A549 (cell line): ENCODE data around the gene MORC2. TPM values are rescaled to one million over a fixed set of nuclear protein-coding genes. Genes with fewer than 3 reads are reported as not detected.

ENCODE experiments used
- ATAC-seq, 2 experiments: fragments of 200-7000 bp in 1 of 2; fragments of >200 bp in 1 of 2; cut with Nextera tagmentation in 1 of 2; cut with Tn5 transposase in 1 of 2; 3 replicates each; pipeline versions ENCODE4 v1.8.0 to v1.9.1; 2018 to 2020; ENCODE audit warnings: mild to moderate bottlenecking in 1 of 2, moderate library complexity in 1 of 2
- CTCF ChIA-PET: fragments of 300-600 bp; sonication (Branson Sonifier 250); formaldehyde crosslinking; extraction: SDS; loops from one replicate; lab custom pipeline; 2021; ENCODE audit warnings: antibody characterized with exemption, inconsistent platforms; lab: Yijun Ruan, JAX
- POLR2A ChIA-PET: fragments of 350-600 bp; formaldehyde crosslinking; extraction: SDS; loops from one replicate; lab custom pipeline; 2021; ENCODE audit warnings: antibody characterized with exemption, inconsistent platforms; lab: Yijun Ruan, JAX
- DNase-seq, 2 experiments: peaks; one replicate each; pipeline versions ENCODE4 v3.0.0 to v3.0.0-alpha.2; 2011 to 2016; ENCODE audit warnings: low read depth in 1 of 2, low spot score in 1 of 2
- FAIRE-seq: peaks from 2 replicates; lab custom pipeline; 2011; peaks lifted over from hg19 to GRCh38; lab: Jason Lieb, UNC
- H3K27ac ChIP-seq, 2 experiments: fragments of >200 bp; sonication (Bioruptor Twin); formaldehyde crosslinking; 3 replicates each; pipeline ENCODE4 v1.5.1; 2016 to 2017
- H3K4me1 ChIP-seq: fragments of >200 bp; sonication (Bioruptor Twin); formaldehyde crosslinking; 3 replicates; pipeline ENCODE4 v1.6.1; 2016
- H3K4me2 ChIP-seq: fragments of >200 bp; sonication (Bioruptor Twin); formaldehyde crosslinking; 3 replicates; pipeline ENCODE4 v1.6.1; 2016
- H3K4me3 ChIP-seq: fragments of >200 bp; sonication (Bioruptor Twin); formaldehyde crosslinking; 3 replicates; pipeline ENCODE4 v1.5.1; 2016
- H3K9me3 ChIP-seq: fragments of >200 bp; sonication (Bioruptor Twin); formaldehyde crosslinking; 3 replicates; pipeline ENCODE4 v1.6.1; 2016
- BHLHE40 ChIP-seq: IDR thresholded peaks from 2 replicates; pipeline ENCODE4 v1.6.1; 2012; ENCODE audit warnings: low read depth, low read length, inconsistent platforms
- CEBPB ChIP-seq, 2 experiments: fragments of >200 bp in 1 of 2; sonication (Bioruptor Twin) in 1 of 2; formaldehyde crosslinking in 1 of 2; IDR thresholded peaks; 2 replicates each; pipeline ENCODE4 v1.6.1; 2012 to 2016
- CHD4 ChIP-seq: fragments of 200-600 bp; sonication (generic); IDR thresholded peaks from 2 replicates; pipeline ENCODE4 v1.6.1; 2016; ENCODE audit warnings: antibody characterized with exemption, mild to moderate bottlenecking, borderline replicate concordance
- FOSB ChIP-seq: fragments of 250-450 bp; sonication (Bioruptor Pico); IDR thresholded peaks from 2 replicates; pipeline ENCODE4 v1.5.0; 2020; ENCODE audit warnings: mild to moderate bottlenecking, moderate library complexity
- FOSL2 ChIP-seq, 2 experiments: fragments of 450-650 bp in 1 of 2; fragments of >200 bp in 1 of 2; sonication (Bioruptor Twin) in 1 of 2; formaldehyde crosslinking; IDR thresholded peaks; 2 replicates each; pipeline versions ENCODE4 v1.5.0 to v1.6.1; 2016 to 2020; ENCODE audit warnings: mild to moderate bottlenecking in 1 of 2, moderate library complexity in 1 of 2
- FOXS1 ChIP-seq: fragments of 250-450 bp; sonication (Bioruptor Pico); IDR thresholded peaks from 2 replicates; pipeline ENCODE4 v1.5.0; 2020; ENCODE audit warnings: mild to moderate bottlenecking, moderate library complexity
- GATA3 ChIP-seq: IDR thresholded peaks from 2 replicates; pipeline ENCODE4 v1.6.1; 2012; ENCODE audit warnings: borderline replicate concordance
- HDAC2 ChIP-seq: fragments of 200-600 bp; sonication (generic); IDR thresholded peaks from 2 replicates; pipeline ENCODE4 v1.6.1; 2016
- HEYL ChIP-seq: fragments of 250-450 bp; sonication (Bioruptor Pico); IDR thresholded peaks from 2 replicates; pipeline ENCODE4 v1.8.0; 2021; ENCODE audit warnings: mild to moderate bottlenecking, moderate library complexity
- HOXA7 ChIP-seq: fragments of 250-450 bp; sonication (Bioruptor Pico); IDR thresholded peaks from 2 replicates; pipeline ENCODE4 v1.5.0; 2020; ENCODE audit warnings: mild to moderate bottlenecking, moderate library complexity
- JUNB ChIP-seq: fragments of >200 bp; sonication (Bioruptor Twin); formaldehyde crosslinking; IDR thresholded peaks from 2 replicates; pipeline ENCODE4 v1.6.1; 2016
- MAZ ChIP-seq: fragments of 150-350 bp; IDR thresholded peaks from 2 replicates; pipeline ENCODE4 v1.6.1; 2014; ENCODE audit warnings: antibody characterized with exemption, low read depth, low read length, borderline replicate concordance
- NFE2L2 ChIP-seq: fragments of 150-350 bp; conservative IDR thresholded peaks from 2 replicates; pipeline ENCODE4 v1.6.1; 2014; ENCODE audit warnings: low read length
- NPAS2 ChIP-seq: fragments of 250-450 bp; sonication (Bioruptor Pico); IDR thresholded peaks from 2 replicates; pipeline ENCODE4 v1.8.0; 2022; ENCODE audit warnings: mild to moderate bottlenecking, moderate library complexity, borderline replicate concordance
- POLR2A ChIP-seq: IDR thresholded peaks from 2 replicates; pipeline ENCODE4 v1.6.1; 2012; ENCODE audit warnings: mild to moderate bottlenecking, low read length
- RARB ChIP-seq: fragments of 250-450 bp; sonication (Bioruptor Pico); IDR thresholded peaks from 2 replicates; pipeline ENCODE4 v1.8.0; 2021; ENCODE audit warnings: mild to moderate bottlenecking, moderate library complexity
- TP53 ChIP-seq: fragments of 250-450 bp; sonication (Bioruptor Pico); IDR thresholded peaks from 2 replicates; pipeline ENCODE4 v1.5.0; 2021; ENCODE audit warnings: mild to moderate bottlenecking, moderate library complexity
- WGBS: methylation state at CpG from one replicate; pipeline ENCODE4 v1.1.6; 2017; ENCODE audit errors: missing lambda C conversion rate; 5-methylcytosine and 5-hydroxymethylcytosine counted together
- polyA plus RNA-seq, 4 experiments: library from polyadenylated mRNA; depleted of rRNA in 3 of 4; stranded (reverse); fragments of >200 nt; fragmentation: RNase III in 1 of 4; extraction: RNeasy Plus Mini Kit Qiagen cat#74134 plus additional on column Dnase treatment in 1 of 4; gene quantifications; 2 replicates in 3 of 4; 3 replicates in 1 of 4; pipeline ENCODE4 v1.2.3, GENCODE V29; 2011 to 2017
- TF ChIP-seq, protein P1 (sequence below): IDR thresholded peaks from 2 replicates; pipeline ENCODE4 v1.6.1; 2012
- TF ChIP-seq, protein P2 (sequence below): fragments of 250-450 bp; sonication (Bioruptor Pico); IDR thresholded peaks from 2 replicates; pipeline ENCODE4 v1.5.0; 2020; ENCODE audit warnings: low read depth, mild to moderate bottlenecking, moderate library complexity
- TF ChIP-seq, protein P3 (sequence below): fragments of >200 bp; sonication (Bioruptor Twin); formaldehyde crosslinking; IDR thresholded peaks from 2 replicates; pipeline ENCODE4 v1.6.1; 2016
- TF ChIP-seq, protein P4 (sequence below): fragments of >200 bp; sonication (Bioruptor Twin); formaldehyde crosslinking; IDR thresholded peaks from 3 replicates; pipeline ENCODE4 v1.6.1; 2016
- TF ChIP-seq, protein P5 (sequence below): IDR thresholded peaks from 2 replicates; pipeline ENCODE4 v1.6.1; 2012
- TF ChIP-seq, protein P6 (sequence below): fragments of 150-350 bp; IDR thresholded peaks from 2 replicates; pipeline ENCODE4 v1.6.1; 2014; ENCODE audit warnings: low read depth, mild to moderate bottlenecking, low read length
- TF ChIP-seq, protein P7 (sequence below): fragments of >200 bp; sonication (Bioruptor Twin); formaldehyde crosslinking; IDR thresholded peaks from 3 replicates; pipeline ENCODE4 v1.5.1; 2016
- TF ChIP-seq, protein P8 (sequence below): fragments of 450-650 bp; IDR thresholded peaks from 2 replicates; pipeline ENCODE4 v1.6.1; 2014; ENCODE audit warnings: antibody characterized with exemption

The MORC2 gene
- polyA plus RNA-seq, 2 of the 4 experiments (the other 2 are of a cell fraction), result 14.8 to 16.0 TPM

DNA sequence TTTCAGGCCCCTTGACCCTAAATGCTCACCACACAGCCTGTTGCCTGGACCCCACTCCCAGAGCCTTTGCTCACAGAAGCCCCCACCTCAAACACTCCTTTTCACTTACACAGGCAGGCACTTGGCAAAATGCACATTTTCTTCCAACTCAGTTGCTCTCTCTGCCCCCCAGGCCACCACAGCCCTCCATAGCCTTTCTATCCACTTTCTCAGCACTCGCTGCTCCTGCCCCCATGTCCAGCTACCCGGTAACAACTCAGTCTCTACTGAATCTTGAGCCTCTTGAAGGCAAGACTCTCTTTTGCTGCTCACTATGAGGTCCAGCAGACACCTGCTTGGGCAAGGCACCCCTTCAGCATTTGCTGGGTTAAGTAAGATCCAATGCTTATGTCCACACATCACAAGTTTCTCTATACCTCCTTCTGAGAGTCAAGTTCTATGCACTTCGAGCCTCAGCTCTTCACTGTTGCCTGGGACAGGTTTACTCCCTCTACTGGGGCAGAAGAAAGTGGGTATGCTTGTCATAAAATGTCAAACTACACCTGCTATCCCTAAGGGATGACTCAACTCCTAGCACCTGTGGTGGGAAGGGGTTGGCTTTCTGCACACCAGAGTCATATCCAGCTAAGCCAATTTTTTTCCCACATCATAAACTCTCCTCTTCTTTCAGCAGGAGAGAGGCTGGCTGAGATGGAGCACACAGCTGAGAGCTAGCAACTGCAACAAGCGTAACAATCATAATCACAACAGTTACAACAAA, 36.9 kb downstream of the MORC2 start (continued):
- TF ChIP-seq FOSL2 (IDR thresholded peaks at IDR 0.05) (no peak), FOSL2 (CRISPR knock-in tag; IDR thresholded peaks at IDR 0.05) (no peak), JUNB (no peak), FOSB (CRISPR knock-in tag) (no peak)
- TF ChIP-seq, protein P1, sequence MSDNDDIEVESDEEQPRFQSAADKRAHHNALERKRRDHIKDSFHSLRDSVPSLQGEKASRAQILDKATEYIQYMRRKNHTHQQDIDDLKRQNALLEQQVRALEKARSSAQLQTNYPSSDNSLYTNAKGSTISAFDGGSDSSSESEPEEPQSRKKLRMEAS, result no peak
- TF ChIP-seq, protein P2, sequence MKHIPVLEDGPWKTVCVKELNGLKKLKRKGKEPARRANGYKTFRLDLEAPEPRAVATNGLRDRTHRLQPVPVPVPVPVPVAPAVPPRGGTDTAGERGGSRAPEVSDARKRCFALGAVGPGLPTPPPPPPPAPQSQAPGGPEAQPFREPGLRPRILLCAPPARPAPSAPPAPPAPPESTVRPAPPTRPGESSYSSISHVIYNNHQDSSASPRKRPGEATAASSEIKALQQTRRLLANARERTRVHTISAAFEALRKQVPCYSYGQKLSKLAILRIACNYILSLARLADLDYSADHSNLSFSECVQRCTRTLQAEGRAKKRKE (CRISPR knock-in tag), result no peak

DNA sequence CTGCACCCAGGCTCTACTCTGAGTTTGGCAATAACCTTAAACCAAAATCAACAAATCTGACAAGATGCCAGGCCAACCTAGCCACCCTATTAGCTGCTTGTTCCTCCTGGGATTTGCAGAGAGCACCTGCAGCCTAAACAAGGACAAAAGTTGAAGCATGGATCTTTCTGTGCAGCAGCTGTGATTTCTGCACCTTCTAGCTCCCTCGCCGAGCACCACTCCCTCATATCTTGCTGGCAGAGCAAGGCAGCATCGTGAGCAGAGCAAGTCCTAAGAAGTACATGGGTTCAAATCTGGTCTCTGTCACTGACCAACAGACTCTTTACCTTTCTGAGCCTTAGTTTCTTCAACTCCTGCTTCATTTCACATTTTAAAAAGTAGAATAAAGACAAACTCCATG, 38.3 kb downstream of the MORC2 start:
- ChIA-PET POLR2A (no interaction called here), CTCF (interaction anchor here (0.6 to 4.2 kb wide), 5 partner anchors 10 to 209 kb away, joined by 3 to 29 read pairs (median 5); partner anchors contain the start of gene SELENOM)
- Histone ChIP-seq H3K4me3 (no peak overlapping the region), H3K4me2 (no peak overlapping the region), H3K4me1 (no peaks in the 10 kb centered on the region), H3K9me3 (no peaks in the 10 kb centered on the region), H3K27ac (no peak overlapping the region)
- TF ChIP-seq NPAS2 (CRISPR knock-in tag) (no peak), NFE2L2 (no peak), CHD4 (no peak), BHLHE40 (no peak), TP53 (no peak), GATA3 (no peak)
- TF ChIP-seq, protein P3, sequence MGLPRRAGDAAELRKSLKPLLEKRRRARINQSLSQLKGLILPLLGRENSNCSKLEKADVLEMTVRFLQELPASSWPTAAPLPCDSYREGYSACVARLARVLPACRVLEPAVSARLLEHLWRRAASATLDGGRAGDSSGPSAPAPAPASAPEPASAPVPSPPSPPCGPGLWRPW, result no peak
- TF ChIP-seq, protein P4, sequence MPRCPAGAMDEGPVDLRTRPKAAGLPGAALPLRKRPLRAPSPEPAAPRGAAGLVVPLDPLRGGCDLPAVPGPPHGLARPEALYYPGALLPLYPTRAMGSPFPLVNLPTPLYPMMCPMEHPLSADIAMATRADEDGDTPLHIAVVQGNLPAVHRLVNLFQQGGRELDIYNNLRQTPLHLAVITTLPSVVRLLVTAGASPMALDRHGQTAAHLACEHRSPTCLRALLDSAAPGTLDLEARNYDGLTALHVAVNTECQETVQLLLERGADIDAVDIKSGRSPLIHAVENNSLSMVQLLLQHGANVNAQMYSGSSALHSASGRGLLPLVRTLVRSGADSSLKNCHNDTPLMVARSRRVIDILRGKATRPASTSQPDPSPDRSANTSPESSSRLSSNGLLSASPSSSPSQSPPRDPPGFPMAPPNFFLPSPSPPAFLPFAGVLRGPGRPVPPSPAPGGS, result no peak
- TF ChIP-seq, protein P1, result no peak
- TF ChIP-seq, protein P5, sequence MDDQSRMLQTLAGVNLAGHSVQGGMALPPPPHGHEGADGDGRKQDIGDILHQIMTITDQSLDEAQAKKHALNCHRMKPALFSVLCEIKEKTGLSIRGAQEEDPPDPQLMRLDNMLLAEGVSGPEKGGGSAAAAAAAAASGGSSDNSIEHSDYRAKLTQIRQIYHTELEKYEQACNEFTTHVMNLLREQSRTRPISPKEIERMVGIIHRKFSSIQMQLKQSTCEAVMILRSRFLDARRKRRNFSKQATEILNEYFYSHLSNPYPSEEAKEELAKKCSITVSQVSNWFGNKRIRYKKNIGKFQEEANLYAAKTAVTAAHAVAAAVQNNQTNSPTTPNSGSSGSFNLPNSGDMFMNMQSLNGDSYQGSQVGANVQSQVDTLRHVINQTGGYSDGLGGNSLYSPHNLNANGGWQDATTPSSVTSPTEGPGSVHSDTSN, result no peak
- 95% methylated on average over 3 of the region's 3 CpGs for WGBS
- no peak for ATAC-seq
- DNase-seq, result no peak
- no peak for FAIRE-seq

DNA sequence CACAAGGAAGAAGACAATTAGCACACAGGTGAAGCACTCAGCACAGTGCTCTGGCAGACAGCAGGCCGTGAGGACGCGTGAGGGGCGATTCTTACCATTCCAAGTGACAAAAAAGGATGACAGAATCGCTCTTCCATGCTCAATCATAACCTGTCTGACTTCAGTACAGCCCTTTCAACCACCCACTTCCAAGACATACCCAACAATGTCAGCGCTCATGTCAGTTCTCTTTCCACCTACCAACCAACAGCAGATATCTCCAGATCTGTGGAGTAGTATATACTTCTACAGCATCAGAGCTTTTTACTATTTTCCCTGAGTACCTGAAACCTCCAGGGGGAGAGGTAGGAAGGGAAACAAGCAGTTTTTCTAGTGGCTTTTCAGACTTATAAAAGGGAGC, 40.2 kb downstream of the MORC2 start:
- Histone ChIP-seq H3K4me3 (no peak overlapping the region), H3K4me2 (no peak overlapping the region), H3K4me1 (no peaks in the 10 kb centered on the region), H3K9me3 (no peaks in the 10 kb centered on the region), H3K27ac (no peak overlapping the region)
- DNase-seq, result no peak
- no peak for FAIRE-seq
- 100% methylated on average over 6 of the region's 6 CpGs for WGBS
- ATAC-seq, result no peak
- ChIA-PET CTCF (interaction anchor here (0.6 kb wide), 1 partner anchor 218 kb away, joined by 3 read pairs; no protein-coding TSS in a partner anchor), POLR2A (no interaction called here)
- TF ChIP-seq, protein P6, sequence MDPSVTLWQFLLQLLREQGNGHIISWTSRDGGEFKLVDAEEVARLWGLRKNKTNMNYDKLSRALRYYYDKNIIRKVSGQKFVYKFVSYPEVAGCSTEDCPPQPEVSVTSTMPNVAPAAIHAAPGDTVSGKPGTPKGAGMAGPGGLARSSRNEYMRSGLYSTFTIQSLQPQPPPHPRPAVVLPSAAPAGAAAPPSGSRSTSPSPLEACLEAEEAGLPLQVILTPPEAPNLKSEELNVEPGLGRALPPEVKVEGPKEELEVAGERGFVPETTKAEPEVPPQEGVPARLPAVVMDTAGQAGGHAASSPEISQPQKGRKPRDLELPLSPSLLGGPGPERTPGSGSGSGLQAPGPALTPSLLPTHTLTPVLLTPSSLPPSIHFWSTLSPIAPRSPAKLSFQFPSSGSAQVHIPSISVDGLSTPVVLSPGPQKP, result no peak
- TF ChIP-seq, protein P7, sequence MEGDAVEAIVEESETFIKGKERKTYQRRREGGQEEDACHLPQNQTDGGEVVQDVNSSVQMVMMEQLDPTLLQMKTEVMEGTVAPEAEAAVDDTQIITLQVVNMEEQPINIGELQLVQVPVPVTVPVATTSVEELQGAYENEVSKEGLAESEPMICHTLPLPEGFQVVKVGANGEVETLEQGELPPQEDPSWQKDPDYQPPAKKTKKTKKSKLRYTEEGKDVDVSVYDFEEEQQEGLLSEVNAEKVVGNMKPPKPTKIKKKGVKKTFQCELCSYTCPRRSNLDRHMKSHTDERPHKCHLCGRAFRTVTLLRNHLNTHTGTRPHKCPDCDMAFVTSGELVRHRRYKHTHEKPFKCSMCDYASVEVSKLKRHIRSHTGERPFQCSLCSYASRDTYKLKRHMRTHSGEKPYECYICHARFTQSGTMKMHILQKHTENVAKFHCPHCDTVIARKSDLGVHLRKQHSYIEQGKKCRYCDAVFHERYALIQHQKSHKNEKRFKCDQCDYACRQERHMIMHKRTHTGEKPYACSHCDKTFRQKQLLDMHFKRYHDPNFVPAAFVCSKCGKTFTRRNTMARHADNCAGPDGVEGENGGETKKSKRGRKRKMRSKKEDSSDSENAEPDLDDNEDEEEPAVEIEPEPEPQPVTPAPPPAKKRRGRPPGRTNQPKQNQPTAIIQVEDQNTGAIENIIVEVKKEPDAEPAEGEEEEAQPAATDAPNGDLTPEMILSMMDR, result no peak
- TF ChIP-seq, protein P8, sequence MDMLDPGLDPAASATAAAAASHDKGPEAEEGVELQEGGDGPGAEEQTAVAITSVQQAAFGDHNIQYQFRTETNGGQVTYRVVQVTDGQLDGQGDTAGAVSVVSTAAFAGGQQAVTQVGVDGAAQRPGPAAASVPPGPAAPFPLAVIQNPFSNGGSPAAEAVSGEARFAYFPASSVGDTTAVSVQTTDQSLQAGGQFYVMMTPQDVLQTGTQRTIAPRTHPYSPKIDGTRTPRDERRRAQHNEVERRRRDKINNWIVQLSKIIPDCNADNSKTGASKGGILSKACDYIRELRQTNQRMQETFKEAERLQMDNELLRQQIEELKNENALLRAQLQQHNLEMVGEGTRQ, result no peak
- TF ChIP-seq BHLHE40 (no peak), HEYL (no peak), HDAC2 (no peak), TP53 (no peak), HOXA7 (CRISPR knock-in tag) (no peak), FOXS1 (no peak), MAZ (no peak), GATA3 (no peak), CHD4 (no peak), CEBPB (IDR thresholded peaks at IDR 0.05) (no peak), RARB (CRISPR knock-in tag) (no peak), POLR2A (no peak)
